ENCODE measurements around the gene FRY. TPM values are rescaled to one million over a fixed set of nuclear protein-coding genes. Genes with fewer than 3 reads are reported as not detected.

Gene FRY
- total and polyA plus RNA-seq, 2 of the 13 experiments (the other 11 are each of a cell fraction or from before 2014, with no cell fraction given): 8.2 to 13.1 TPM

DNA sequence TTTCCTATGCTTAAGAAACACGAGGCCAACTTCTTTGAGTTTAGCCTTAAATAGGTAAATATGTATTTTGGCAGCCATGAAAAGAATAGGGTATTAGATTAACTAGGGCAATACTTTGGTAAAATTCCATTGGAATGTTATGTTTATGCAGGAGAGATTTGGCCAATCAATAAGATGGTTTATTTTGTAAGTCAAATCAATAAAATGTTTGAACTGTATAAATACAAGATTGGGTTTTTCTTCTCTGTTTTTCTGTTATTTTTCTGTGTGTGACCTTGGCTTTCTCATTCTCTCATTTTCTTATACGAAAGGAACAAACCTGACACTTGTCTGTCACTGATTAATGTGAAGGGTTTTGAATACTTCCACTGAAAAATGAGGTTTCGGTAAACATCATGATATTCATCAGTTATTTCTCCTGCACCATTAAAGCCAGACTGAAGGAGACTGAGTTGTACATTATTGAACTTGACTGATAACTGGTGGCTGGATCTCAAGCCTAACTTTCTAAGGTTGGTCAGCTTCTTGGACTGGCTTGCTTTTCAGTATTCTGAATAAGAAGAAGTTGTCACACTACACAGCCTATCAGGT lies 8.6 kb downstream of the FRY start (continued):
- TF ChIP-seq HNF1A (IDR thresholded peaks at IDR 0.05; ENCODE audit: low read depth) (peak; percentile 80), HNF1A (CRISPR knock-in tag; IDR thresholded peaks at IDR 0.05; ENCODE audit: borderline replicate concordance) (no peak), MIER3 (CRISPR knock-in tag; IDR thresholded peaks at IDR 0.05; ENCODE audit: borderline replicate concordance) (no peak), TARDBP (CRISPR knock-in tag; IDR thresholded peaks at IDR 0.05) (0 out of 2 replicates have a peak, but pooled peaks have one; percentile 22), SOX5 (CRISPR knock-in tag; IDR thresholded peaks at IDR 0.05; ENCODE audit: borderline replicate concordance) (peak; percentile 54; the same call in 1 of the 2 replicates), MAZ (IDR thresholded peaks at IDR 0.05; ENCODE audit: borderline replicate concordance, low read depth, low read length) (no peak), MAZ (CRISPR knock-in tag; IDR thresholded peaks at IDR 0.05; ENCODE audit: low read depth) (no peak), SETDB1 (CRISPR knock-in tag; IDR thresholded peaks at IDR 0.05; ENCODE audit: borderline replicate concordance) (no peak), SAP130 (CRISPR knock-in tag; IDR thresholded peaks at IDR 0.05; ENCODE audit: low read depth) (peak; percentile 18; the same call in 1 of the 2 replicates), GATAD2A (CRISPR knock-in tag; IDR thresholded peaks at IDR 0.05) (peak; percentile 89), SIX4 (CRISPR knock-in tag; IDR thresholded peaks at IDR 0.05) (0 out of 2 replicates have a peak, but pooled peaks have one; percentile 12), HDAC1 (CRISPR knock-in tag; IDR thresholded peaks at IDR 0.05) (peak; percentile 35; the same call in 1 of the 2 replicates)
- TF ChIP-seq, protein P1, sequence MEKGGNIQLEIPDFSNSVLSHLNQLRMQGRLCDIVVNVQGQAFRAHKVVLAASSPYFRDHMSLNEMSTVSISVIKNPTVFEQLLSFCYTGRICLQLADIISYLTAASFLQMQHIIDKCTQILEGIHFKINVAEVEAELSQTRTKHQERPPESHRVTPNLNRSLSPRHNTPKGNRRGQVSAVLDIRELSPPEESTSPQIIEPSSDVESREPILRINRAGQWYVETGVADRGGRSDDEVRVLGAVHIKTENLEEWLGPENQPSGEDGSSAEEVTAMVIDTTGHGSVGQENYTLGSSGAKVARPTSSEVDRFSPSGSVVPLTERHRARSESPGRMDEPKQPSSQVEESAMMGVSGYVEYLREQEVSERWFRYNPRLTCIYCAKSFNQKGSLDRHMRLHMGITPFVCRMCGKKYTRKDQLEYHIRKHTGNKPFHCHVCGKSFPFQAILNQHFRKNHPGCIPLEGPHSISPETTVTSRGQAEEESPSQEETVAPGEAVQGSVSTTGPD (CRISPR knock-in tag; IDR thresholded peaks at IDR 0.05): peak; percentile 50; the same call in 1 of the 2 replicates
- TF ChIP-seq, protein P2, sequence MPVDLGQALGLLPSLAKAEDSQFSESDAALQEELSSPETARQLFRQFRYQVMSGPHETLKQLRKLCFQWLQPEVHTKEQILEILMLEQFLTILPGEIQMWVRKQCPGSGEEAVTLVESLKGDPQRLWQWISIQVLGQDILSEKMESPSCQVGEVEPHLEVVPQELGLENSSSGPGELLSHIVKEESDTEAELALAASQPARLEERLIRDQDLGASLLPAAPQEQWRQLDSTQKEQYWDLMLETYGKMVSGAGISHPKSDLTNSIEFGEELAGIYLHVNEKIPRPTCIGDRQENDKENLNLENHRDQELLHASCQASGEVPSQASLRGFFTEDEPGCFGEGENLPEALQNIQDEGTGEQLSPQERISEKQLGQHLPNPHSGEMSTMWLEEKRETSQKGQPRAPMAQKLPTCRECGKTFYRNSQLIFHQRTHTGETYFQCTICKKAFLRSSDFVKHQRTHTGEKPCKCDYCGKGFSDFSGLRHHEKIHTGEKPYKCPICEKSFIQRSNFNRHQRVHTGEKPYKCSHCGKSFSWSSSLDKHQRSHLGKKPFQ (CRISPR knock-in tag; IDR thresholded peaks at IDR 0.05; ENCODE audit: insufficient replicate concordance): no peak
- TF ChIP-seq, protein P3, sequence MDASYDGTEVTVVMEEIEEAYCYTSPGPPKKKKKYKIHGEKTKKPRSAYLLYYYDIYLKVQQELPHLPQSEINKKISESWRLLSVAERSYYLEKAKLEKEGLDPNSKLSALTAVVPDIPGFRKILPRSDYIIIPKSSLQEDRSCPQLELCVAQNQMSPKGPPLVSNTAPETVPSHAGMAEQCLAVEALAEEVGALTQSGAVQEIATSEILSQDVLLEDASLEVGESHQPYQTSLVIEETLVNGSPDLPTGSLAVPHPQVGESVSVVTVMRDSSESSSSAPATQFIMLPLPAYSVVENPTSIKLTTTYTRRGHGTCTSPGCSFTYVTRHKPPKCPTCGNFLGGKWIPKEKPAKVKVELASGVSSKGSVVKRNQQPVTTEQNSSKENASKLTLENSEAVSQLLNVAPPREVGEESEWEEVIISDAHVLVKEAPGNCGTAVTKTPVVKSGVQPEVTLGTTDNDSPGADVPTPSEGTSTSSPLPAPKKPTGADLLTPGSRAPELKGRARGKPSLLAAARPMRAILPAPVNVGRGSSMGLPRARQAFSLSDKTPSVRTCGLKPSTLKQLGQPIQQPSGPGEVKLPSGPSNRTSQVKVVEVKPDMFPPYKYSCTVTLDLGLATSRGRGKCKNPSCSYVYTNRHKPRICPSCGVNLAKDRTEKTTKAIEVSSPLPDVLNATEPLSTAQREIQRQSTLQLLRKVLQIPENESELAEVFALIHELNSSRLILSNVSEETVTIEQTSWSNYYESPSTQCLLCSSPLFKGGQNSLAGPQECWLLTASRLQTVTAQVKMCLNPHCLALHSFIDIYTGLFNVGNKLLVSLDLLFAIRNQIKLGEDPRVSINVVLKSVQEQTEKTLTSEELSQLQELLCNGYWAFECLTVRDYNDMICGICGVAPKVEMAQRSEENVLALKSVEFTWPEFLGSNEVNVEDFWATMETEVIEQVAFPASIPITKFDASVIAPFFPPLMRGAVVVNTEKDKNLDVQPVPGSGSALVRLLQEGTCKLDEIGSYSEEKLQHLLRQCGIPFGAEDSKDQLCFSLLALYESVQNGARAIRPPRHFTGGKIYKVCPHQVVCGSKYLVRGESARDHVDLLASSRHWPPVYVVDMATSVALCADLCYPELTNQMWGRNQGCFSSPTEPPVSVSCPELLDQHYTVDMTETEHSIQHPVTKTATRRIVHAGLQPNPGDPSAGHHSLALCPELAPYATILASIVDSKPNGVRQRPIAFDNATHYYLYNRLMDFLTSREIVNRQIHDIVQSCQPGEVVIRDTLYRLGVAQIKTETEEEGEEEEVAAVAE (CRISPR knock-in tag; IDR thresholded peaks at IDR 0.05; ENCODE audit: borderline replicate concordance): 0 out of 2 replicates have a peak, but pooled peaks have one; percentile 27
- TF ChIP-seq, protein P4, sequence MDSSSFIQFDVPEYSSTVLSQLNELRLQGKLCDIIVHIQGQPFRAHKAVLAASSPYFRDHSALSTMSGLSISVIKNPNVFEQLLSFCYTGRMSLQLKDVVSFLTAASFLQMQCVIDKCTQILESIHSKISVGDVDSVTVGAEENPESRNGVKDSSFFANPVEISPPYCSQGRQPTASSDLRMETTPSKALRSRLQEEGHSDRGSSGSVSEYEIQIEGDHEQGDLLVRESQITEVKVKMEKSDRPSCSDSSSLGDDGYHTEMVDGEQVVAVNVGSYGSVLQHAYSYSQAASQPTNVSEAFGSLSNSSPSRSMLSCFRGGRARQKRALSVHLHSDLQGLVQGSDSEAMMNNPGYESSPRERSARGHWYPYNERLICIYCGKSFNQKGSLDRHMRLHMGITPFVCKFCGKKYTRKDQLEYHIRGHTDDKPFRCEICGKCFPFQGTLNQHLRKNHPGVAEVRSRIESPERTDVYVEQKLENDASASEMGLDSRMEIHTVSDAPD (CRISPR knock-in tag; IDR thresholded peaks at IDR 0.05): no peak

All from HepG2 (cell line).